HepG2 (cell line): ENCODE measurements around the gene SLC25A19.

ENCODE experiments used
- ATF7-NPFF ChIP-seq: sonication (generic); formaldehyde crosslinking; IDR thresholded peaks from 2 replicates; pipeline ENCODE4 v1.8.1; 2023; ENCODE audit warnings: mild to moderate bottlenecking, low read depth, missing genetic modification reagents, moderate library complexity
- EP300 ChIP-seq, 3 experiments: sonication (generic) in 1 of 3; formaldehyde crosslinking in 1 of 3; IDR thresholded peaks; 2 replicates each; pipeline versions ENCODE4 v1.5.1 to v1.6.1; 2011 to 2020; ENCODE audit warnings: low read depth in 2 of 3, low read length in 2 of 3, borderline replicate concordance in 1 of 3, improper control_type of control experiment in 1 of 3, mild to moderate bottlenecking in 1 of 3, missing genetic modification reagents in 1 of 3, moderate library complexity in 1 of 3
- POLR2A ChIP-seq, 2 experiments: IDR thresholded peaks; 2 replicates each; pipeline ENCODE4 v1.6.1; 2011; ENCODE audit warnings: low read depth in 2 of 2, low read length in 2 of 2, mild to moderate bottlenecking in 1 of 2, moderate library complexity in 1 of 2; ENCODE audit not compliant: insufficient read depth in 1 of 2
- SMAD1 ChIP-seq: sonication (generic); formaldehyde crosslinking; IDR thresholded peaks from 2 replicates; pipeline ENCODE4 v1.4.0; 2020; ENCODE audit warnings: missing genetic modification reagents, low read depth, mild to moderate bottlenecking, borderline replicate concordance
- TF ChIP-seq, protein P1 (sequence below): IDR thresholded peaks from 2 replicates; pipeline ENCODE4 v1.6.1; 2012; ENCODE audit warnings: inconsistent platforms
- TF ChIP-seq, protein P2 (sequence below): sonication (generic); formaldehyde crosslinking; IDR thresholded peaks from 2 replicates; pipeline ENCODE4 v1.5.0; 2020; ENCODE audit warnings: mild to moderate bottlenecking, missing genetic modification reagents, moderate library complexity
- TF ChIP-seq, protein P3 (sequence below): sonication (generic); formaldehyde crosslinking; IDR thresholded peaks from 2 replicates; pipeline ENCODE4 v1.4.0; 2020; ENCODE audit warnings: mild to moderate bottlenecking, missing genetic modification reagents, borderline replicate concordance

DNA sequence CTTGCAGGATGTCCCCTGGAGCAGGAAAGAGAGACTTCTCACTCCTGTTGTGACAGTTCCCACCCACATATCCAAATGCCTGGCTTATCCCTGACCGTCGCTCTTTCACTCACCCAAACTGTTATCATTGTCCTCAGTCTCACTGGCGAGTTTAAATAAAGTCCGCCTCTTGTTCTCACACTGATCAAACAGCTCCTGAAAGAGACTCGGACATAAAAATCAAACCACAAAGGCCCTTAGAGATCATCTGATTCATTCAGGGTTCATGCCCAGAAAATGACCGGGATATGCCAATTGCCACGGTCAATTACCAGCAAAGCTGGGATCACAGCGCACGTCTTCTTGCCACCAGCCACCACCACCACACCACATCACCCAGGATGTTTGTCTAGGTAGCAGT lies 47.7 kb downstream of the SLC25A19 start:
- TF ChIP-seq, protein P1, sequence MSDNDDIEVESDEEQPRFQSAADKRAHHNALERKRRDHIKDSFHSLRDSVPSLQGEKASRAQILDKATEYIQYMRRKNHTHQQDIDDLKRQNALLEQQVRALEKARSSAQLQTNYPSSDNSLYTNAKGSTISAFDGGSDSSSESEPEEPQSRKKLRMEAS: no peak
- TF ChIP-seq SMAD1 (CRISPR knock-in tag) (no peak), EP300 (IDR thresholded peaks at IDR 0.05; ENCODE audit: low read depth in 2 of 2, low read length in 2 of 2) (no peak), EP300 (CRISPR knock-in tag; IDR thresholded peaks at IDR 0.05; ENCODE audit: borderline replicate concordance) (no peak), POLR2A (IDR thresholded peaks at IDR 0.05; ENCODE audit: insufficient read depth in 1 of 2, low read depth in 2 of 2, low read length in 2 of 2) (no peak), ATF7-NPFF (no peak)
- TF ChIP-seq, protein P2, sequence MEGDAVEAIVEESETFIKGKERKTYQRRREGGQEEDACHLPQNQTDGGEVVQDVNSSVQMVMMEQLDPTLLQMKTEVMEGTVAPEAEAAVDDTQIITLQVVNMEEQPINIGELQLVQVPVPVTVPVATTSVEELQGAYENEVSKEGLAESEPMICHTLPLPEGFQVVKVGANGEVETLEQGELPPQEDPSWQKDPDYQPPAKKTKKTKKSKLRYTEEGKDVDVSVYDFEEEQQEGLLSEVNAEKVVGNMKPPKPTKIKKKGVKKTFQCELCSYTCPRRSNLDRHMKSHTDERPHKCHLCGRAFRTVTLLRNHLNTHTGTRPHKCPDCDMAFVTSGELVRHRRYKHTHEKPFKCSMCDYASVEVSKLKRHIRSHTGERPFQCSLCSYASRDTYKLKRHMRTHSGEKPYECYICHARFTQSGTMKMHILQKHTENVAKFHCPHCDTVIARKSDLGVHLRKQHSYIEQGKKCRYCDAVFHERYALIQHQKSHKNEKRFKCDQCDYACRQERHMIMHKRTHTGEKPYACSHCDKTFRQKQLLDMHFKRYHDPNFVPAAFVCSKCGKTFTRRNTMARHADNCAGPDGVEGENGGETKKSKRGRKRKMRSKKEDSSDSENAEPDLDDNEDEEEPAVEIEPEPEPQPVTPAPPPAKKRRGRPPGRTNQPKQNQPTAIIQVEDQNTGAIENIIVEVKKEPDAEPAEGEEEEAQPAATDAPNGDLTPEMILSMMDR (CRISPR knock-in tag): no peak
- TF ChIP-seq, protein P3, sequence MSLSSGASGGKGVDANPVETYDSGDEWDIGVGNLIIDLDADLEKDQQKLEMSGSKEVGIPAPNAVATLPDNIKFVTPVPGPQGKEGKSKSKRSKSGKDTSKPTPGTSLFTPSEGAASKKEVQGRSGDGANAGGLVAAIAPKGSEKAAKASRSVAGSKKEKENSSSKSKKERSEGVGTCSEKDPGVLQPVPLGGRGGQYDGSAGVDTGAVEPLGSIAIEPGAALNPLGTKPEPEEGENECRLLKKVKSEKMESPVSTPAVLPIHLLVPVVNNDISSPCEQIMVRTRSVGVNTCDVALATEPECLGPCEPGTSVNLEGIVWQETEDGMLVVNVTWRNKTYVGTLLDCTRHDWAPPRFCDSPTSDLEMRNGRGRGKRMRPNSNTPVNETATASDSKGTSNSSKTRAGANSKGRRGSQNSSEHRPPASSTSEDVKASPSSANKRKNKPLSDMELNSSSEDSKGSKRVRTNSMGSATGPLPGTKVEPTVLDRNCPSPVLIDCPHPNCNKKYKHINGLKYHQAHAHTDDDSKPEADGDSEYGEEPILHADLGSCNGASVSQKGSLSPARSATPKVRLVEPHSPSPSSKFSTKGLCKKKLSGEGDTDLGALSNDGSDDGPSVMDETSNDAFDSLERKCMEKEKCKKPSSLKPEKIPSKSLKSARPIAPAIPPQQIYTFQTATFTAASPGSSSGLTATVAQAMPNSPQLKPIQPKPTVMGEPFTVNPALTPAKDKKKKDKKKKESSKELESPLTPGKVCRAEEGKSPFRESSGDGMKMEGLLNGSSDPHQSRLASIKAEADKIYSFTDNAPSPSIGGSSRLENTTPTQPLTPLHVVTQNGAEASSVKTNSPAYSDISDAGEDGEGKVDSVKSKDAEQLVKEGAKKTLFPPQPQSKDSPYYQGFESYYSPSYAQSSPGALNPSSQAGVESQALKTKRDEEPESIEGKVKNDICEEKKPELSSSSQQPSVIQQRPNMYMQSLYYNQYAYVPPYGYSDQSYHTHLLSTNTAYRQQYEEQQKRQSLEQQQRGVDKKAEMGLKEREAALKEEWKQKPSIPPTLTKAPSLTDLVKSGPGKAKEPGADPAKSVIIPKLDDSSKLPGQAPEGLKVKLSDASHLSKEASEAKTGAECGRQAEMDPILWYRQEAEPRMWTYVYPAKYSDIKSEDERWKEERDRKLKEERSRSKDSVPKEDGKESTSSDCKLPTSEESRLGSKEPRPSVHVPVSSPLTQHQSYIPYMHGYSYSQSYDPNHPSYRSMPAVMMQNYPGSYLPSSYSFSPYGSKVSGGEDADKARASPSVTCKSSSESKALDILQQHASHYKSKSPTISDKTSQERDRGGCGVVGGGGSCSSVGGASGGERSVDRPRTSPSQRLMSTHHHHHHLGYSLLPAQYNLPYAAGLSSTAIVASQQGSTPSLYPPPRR (CRISPR knock-in tag): no peak
